Measurements from ENCODE around the gene NBL1.
"Not testable (repeated sequence)": the region's sequence is repeated elsewhere in the genome, so short reads cannot be mapped to it uniquely, and the experiment has no call there.

DNA sequence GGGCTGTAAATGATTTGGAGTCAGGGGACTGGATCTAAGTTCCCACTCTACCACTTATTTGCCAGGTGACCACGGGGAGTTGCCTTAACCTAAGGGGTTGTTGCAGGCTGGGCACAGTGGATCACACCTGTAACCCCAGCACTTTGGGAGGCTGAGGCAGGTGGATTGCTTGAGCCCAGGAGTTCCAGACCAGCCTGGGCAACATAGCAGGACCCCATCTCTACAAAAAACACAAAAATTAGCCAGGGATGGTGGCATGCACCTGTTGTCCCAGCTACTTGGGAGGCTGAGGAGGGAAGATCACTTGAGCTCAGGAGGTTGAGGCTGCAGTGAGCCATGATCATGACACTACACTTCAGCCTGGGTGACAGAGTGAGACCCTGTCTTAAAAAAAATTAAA, 13.9 kb upstream of the NBL1 start:
- not testable (repeated sequence) for TF ChIP-seq POLR2AphosphoS5, POLR2A, EP300 (IDR thresholded peaks at IDR 0.05)
- TF ChIP-seq, protein P1, sequence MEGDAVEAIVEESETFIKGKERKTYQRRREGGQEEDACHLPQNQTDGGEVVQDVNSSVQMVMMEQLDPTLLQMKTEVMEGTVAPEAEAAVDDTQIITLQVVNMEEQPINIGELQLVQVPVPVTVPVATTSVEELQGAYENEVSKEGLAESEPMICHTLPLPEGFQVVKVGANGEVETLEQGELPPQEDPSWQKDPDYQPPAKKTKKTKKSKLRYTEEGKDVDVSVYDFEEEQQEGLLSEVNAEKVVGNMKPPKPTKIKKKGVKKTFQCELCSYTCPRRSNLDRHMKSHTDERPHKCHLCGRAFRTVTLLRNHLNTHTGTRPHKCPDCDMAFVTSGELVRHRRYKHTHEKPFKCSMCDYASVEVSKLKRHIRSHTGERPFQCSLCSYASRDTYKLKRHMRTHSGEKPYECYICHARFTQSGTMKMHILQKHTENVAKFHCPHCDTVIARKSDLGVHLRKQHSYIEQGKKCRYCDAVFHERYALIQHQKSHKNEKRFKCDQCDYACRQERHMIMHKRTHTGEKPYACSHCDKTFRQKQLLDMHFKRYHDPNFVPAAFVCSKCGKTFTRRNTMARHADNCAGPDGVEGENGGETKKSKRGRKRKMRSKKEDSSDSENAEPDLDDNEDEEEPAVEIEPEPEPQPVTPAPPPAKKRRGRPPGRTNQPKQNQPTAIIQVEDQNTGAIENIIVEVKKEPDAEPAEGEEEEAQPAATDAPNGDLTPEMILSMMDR (IDR thresholded peaks at IDR 0.05): not testable (repeated sequence)
